ENCODE measurements around the gene ATP8B1. TPM values are rescaled to one million over a fixed set of nuclear protein-coding genes. Genes with fewer than 3 reads are reported as not detected.
A peak's percentile ranks its signal among the peaks of the same experiment; 100 is the strongest.
"Not testable (repeated sequence)": the region's sequence is repeated elsewhere in the genome, so short reads cannot be mapped to it uniquely, and the experiment has no call there.

The ATP8B1 gene
- total and polyA plus RNA-seq, 2 of the 8 experiments (the other 6 are each of a cell fraction or from before 2014, with no cell fraction given): 1.1 to 4.6 TPM

DNA sequence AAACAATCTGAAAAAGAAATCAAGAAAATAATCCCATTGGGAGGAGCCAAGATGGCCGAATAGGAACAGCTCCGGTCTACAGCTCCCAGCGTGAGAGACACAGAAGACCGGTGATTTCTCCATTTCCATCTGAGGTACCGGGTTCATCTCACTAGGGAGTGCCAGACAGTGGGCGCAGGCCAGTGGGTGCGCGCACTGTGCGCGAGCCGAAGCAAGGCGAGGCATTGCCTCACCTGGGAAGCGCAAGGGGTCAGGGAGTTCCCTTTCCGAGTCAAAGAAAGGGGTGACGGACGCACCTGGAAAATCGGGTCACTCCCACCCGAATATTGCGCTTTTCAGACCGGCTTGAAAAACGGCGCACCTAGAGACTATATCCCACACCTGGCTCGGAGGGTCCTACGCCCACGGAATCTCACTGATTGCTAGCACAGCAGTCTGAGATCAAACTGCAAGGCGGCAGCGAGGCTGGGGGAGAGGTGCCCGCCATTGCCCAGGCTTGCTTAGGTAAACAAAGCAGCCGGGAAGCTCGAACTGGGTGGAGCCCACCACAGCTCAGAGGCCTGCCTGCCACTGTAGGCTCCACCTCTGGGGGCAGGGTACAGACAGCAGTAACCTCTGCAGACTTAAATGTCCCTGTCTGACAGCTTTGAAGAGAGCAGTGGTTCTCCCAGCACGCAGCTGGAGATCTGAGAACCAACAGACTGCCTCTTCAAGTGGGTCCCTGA is 83.7 kb downstream of the ATP8B1 start:
- POLR2A ChIA-PET (ENCODE audit: partially characterized antibody): interaction anchor here (0.7 kb wide), 2 partner anchors 22 to 59 kb away, joined by 3 to 4 read pairs; no protein-coding TSS in a partner anchor
- H3K27me3 ChIP-seq (replicated peaks in 1 of 4; ENCODE audit: control insufficient read depth in 3 of 4, extremely low read depth in 1 of 4, insufficient read depth in 3 of 4, low read length in 3 of 4); H4K8ac ChIP-seq (ENCODE audit: extremely low read depth, insufficient read depth, low read length); H4K20me1 ChIP-seq (replicated peaks in 1 of 2; ENCODE audit: control insufficient read depth in 1 of 2, insufficient read depth in 2 of 2, low read length in 2 of 2); H3K79me2 ChIP-seq (ENCODE audit: control insufficient read depth in 1 of 2, insufficient read depth in 2 of 2, low read length in 2 of 2); CTCF ChIA-PET (ENCODE audit: partially characterized antibody); H3K4me2 ChIP-seq (ENCODE audit: insufficient read depth in 1 of 2, low read depth in 2 of 2, low read length in 2 of 2); H3K18ac ChIP-seq (ENCODE audit: extremely low read depth, low read length); H3K23ac ChIP-seq (ENCODE audit: insufficient read length); FAIRE-seq; H2BK120ac ChIP-seq (replicated peaks; ENCODE audit: low read depth, low read length); H3K4me1 ChIP-seq (replicated peaks in 1 of 4; ENCODE audit: control insufficient read depth in 3 of 4, insufficient read depth in 4 of 4, low read length in 3 of 4); H3K4ac ChIP-seq (replicated peaks; ENCODE audit: insufficient read length, low read depth, low read length); H2BK20ac ChIP-seq (ENCODE audit: low read length); H2BK15ac ChIP-seq (ENCODE audit: low read length); H3K56ac ChIP-seq (replicated peaks; ENCODE audit: insufficient read length, low read depth, low read length); H3K23me2 ChIP-seq (ENCODE audit: low read depth, low read length); H2BK5ac ChIP-seq (ENCODE audit: low read depth, low read length); H3K9me3 ChIP-seq (ENCODE audit: insufficient read depth in 2 of 2, low read depth in 1 of 2, low read length in 1 of 2); H4K91ac ChIP-seq (replicated peaks; ENCODE audit: insufficient read length, low read length); H2AFZ ChIP-seq (ENCODE audit: low read length); H3K9ac ChIP-seq (replicated peaks in 1 of 4; ENCODE audit: extremely low read depth in 1 of 4, low read depth in 3 of 4, low read length in 3 of 4); H3K14ac ChIP-seq (ENCODE audit: insufficient read length); H2BK12ac ChIP-seq (ENCODE audit: low read depth, low read length); H4K5ac ChIP-seq (ENCODE audit: insufficient read length, low read depth, low read length); H3K27ac ChIP-seq (ENCODE audit: low read depth, low read length); H3K36me3 ChIP-seq (ENCODE audit: control insufficient read depth in 2 of 4, insufficient read depth in 4 of 4, low read length in 3 of 4); H3K4me3 ChIP-seq (ENCODE audit: extremely low read depth in 1 of 4, insufficient read depth in 2 of 4, low read depth in 3 of 4, low read length in 4 of 4); H3K79me1 ChIP-seq (ENCODE audit: low read depth, low read length); H2AK5ac ChIP-seq (ENCODE audit: low read depth, low read length): not testable (repeated sequence)
- WGBS, 2 experiments (ENCODE audit: extremely low coverage in 1 of 2, insufficient coverage in 1 of 2, insufficient read length in 1 of 2, insufficient replicate concordance in 2 of 2, low coverage in 1 of 2, low lambda C conversion rate in 2 of 2, missing lambda C conversion rate in 1 of 2): 92% methylated on average over 25 of the region's 31 CpGs; no CpG with 5 or more reads in 1 of the 2 experiments
- peak in 1 of 2 experiments; percentile 7 for DNase-seq (ENCODE audit: low read depth in 1 of 2, low spot score in 2 of 2)

Measured in H1 (cell line).